ENCODE measurements around the gene PLAGL1.

The PLAGL1 gene

DNA sequence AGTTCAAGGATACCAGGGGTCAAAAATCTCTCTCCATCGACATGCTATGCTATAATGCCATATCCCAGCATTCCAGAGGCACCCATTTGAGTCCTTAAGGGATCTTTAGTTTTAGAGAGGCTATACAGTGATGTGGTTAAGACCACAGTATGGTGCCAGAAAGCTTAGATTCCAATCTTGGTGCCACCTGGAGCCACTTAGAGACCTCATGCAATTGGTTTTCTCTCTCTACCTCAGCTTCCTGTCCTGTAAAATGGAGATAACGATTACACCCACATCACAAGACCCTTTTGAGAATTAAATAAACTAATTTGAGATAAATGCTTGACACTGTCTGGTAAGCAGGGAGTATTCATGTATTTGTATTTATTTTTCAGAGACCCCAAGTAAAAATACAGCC, 39.0 kb downstream of the PLAGL1 start:
- no peak overlapping the region for H3K4me3 ChIP-seq (ENCODE audit: low read depth, low read length)
- no peak for DNase-seq (ENCODE audit: low read depth)

DNA sequence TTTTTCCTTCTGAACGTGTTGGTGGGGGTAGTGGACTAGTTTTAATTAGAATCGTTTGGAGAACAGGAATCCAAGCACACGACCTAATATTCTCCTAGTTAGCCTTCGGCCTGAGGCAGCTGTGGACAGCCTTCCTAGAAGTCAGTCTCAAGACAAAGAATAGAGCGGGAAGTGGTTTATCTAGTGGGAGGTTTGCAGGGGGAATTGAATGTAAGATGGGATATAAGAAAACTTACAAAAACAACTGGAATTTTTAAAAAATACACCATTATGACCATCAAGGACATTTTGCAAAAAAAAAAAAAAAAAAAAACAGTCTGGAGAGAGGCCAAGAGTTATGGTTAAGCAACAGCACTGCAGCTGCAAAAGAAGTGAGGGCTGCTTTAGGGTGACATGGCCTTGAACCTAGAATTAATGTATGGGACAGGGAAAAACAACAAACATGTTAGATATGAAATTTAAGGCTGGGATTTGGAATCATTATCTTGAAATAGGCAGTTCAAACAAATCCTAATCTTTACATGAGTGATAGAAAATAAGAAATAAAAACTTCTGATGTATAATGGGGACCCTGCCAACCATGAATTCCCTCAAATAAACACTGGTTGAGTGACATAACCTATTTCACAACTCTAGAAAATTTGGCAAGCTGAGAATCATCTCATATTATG, 40.2 kb downstream of the PLAGL1 start:
- H3K4me3 ChIP-seq (ENCODE audit: low read depth, low read length) = no peak overlapping the region
- no peak for DNase-seq (ENCODE audit: low read depth)

DNA sequence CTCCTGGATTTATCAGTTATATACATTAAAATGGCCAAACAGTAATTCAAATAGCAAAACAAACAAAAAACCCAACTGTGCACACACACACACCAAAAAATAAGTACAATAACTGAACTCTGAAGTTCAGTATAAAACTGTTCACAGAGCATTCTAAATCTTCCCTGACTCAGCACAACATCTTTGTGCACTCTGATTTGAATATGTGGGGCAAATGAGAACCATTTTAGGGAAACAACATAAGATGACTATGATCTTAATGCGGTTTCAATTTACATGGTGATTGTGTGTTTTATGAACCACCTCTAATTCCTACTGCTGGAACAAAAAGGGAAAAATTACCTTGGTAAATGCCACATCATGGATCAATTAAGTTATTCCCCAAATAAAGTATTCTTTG, 41.7 kb downstream of the PLAGL1 start:
- no peak overlapping the region for H3K4me3 ChIP-seq (ENCODE audit: low read depth, low read length)
- DNase-seq (ENCODE audit: low read depth) = no peak

DNA sequence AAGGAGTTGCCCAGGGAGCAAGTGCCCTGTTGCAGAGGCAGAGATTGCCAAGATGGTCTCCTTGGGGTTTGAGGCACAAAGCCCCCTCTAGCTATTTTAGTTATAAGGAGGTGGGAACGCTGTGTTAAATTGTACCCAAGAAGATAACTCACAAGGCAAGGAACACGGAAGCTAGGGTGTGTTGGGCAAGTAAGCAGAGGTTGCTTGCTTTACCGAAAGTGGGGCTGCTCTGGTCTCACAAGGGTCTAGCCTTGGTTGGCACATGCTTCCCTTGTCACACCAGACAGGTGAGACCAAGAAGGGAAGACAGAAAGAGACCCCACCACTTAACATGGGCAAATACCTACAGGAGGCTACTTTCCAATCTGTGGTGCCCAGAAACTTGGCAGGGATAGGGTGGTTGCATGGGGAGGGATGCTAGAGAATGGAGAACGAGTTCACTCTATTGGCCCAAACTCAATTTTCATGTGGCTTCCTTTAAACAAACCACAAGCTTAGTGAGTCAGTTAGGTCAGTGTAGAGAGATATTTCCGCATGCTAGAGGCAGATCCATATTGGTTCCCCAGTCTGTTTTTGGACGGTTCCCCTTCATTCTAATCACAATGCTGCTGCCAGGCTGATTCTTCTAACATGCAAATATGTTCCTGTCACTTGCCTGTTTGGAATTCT, 42.4 kb downstream of the PLAGL1 start:
- H3K4me3 ChIP-seq (ENCODE audit: low read depth, low read length) = no peak overlapping the region
- no peak for DNase-seq (ENCODE audit: low read depth)

DNA sequence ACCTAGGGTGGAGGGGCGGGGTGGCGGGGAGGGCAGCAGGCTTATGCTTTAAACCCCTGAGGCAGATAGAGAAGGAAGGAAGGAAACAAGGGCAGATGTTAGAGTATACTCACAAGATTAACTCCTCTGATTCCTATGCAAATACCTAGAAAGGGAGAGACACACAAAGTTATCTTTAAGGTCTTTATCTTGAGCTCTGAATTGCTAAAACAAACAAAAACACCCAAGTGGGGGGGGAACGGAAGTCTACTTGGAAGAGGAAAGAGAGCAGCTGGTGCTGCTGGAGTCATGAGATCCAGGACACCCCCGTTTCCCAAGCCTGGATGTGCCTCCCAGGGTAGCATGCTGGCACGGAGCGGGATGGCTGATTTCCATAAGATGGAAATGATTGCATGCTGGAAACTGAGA, 43.4 kb downstream of the PLAGL1 start:
- H3K4me3 ChIP-seq (ENCODE audit: low read depth, low read length) = no peak overlapping the region
- DNase-seq (ENCODE audit: low read depth) = no peak

DNA sequence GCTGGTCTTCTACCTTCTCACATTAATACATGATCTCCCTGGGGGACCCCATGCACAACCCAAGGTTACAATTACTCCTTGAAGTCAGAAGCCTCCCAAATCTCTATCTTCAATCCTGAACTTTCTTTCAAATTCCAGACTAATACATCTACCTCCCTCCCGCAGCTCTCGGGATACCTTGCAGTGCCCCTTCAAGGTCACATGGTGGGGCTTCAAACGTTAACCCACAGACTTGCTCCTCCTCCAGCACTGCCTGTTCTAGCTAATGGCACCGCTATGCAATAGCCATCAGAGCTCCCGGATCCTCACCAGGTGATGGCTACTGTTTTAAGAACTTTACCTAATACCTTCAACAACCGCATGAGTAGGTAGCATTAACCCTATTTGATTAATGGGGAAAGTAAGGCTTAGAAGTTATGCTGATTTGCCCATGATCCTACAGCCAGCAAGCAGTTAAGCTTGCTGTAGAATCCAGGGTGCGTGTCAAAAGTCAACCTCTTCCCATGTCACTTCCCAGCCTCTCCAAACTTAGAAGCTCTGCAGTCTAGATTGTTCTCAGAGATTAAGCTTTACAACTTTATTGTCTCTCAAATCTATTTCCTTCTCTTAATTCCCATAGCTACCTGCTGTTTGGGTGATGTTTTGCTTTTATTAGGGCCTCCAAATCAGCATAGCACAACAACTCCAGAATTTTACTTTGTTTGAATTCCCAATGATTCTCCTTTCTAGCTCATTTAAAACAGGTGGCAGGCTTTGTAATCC, 44.7 kb downstream of the PLAGL1 start:
- H3K4me3 ChIP-seq (ENCODE audit: low read depth, low read length) = no peak overlapping the region
- no peak for DNase-seq (ENCODE audit: low read depth)

DNA sequence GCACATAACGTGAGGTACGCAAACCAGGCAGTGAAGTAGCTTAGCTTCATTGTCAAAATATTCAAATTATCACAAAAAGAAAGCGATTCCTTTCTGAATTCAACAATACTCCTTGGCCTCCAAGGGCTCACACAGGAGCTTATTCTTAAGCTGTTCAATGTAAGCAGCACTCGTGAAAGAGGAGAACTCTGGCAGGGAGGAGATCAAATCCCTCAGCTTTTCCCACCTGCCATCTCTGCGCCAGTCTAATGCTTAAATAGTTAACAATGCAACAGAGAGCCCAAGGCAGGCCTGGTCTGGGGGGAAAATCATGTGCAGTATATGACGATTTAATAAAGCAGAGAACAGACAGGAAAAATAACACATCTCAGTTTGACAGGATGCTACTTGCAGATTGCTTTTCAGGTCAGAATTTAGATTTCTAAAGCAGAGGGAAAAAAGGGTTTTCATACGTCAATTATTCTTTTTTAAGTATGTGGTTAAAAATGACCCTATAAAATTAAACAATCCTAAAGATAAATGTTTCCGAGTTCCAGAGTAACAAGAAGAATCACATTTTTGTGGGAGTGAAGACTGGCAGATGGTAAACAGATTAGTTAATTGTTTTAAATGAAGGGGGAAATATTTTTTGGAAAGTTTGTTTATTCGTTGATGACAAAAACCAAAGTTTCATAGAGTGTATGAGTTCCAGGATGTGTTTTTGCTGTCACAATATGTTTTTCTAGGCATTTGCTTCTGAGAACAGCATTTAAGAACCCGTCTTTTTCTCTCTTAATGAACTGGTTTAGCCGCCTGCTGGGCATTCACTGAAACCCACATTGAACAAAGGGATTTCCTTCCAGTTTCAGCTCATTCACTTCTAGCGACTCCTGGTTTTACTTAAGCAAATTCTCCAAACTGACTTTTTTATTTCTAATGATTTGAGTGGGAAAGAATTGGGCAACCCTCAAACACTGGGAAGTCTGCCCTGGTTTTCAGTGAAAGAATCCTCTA, 45.9 kb downstream of the PLAGL1 start:
- DNase-seq (ENCODE audit: low read depth) = no peak
- H3K4me3 ChIP-seq (ENCODE audit: low read depth, low read length) = no peak overlapping the region

DNA sequence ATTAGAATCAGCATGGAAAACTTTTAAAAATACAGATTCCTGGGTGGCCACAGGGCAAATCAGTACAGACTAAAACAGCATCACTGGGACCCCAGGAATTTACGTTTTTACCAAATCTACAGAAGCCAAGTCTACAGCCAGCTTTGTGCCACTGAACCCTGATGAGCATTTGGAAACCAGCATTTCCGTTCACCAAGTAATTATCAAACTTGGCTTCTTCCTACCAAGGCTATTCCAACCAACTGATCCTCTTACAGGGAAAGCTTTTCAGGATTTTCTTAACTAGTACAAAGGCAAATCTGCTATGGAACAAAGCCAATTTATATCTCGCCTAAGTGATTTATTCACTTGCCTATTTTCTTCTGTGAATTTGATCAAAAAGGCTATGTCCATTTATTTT, 47.0 kb downstream of the PLAGL1 start:
- no peak overlapping the region for H3K4me3 ChIP-seq (ENCODE audit: low read depth, low read length)
- no peak for DNase-seq (ENCODE audit: low read depth)

DNA sequence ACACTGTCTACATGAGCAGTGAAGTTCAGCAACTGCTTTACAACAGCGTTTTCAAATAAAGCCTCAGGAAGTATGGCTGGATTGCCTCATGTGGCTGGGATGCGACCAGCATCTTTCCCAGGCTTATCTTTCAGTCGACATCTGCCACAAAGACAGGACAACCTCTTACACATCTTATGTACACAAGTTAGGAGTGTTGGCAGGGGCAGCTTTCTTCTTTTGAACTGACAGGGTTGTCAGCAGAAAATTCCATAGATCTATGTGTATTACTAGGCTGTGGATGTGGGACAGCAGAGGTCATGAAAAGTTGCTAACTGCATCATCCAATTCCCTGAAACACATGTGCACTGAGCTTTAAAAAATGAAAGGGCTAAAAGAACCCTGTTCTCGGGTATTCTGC, 48.1 kb downstream of the PLAGL1 start:
- DNase-seq (ENCODE audit: low read depth) = no peak
- H3K4me3 ChIP-seq (ENCODE audit: low read depth, low read length) = no peak overlapping the region

DNA sequence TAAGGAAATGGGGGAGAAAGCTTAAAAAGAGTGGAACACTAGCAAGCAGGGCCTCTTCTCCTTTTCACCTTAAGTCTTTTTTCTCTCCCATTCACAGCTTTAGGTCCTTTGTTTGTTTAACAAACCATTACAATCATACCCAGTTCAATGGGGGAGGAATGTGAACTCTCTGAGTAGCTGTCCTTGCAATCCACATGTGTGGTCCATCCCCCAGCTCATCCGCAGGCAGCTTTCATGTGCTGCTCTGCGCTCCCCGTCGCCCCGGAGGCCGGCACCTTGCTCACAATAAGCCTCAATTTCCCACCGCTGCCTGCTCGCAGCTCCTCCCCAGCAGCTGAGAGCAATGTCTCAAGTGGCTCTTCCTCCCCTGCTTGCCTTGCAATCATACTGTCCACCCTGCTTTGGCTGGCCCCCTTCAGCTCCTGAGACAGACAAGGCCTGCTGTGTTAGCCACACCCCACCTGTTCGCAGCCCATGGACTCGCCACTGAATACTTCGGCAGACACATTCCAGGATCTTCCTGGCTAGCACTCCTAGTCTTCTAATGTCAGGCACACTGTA, 49.1 kb downstream of the PLAGL1 start:
- H3K4me3 ChIP-seq (ENCODE audit: low read depth, low read length) = no peak overlapping the region
- no peak for DNase-seq (ENCODE audit: low read depth)

DNA sequence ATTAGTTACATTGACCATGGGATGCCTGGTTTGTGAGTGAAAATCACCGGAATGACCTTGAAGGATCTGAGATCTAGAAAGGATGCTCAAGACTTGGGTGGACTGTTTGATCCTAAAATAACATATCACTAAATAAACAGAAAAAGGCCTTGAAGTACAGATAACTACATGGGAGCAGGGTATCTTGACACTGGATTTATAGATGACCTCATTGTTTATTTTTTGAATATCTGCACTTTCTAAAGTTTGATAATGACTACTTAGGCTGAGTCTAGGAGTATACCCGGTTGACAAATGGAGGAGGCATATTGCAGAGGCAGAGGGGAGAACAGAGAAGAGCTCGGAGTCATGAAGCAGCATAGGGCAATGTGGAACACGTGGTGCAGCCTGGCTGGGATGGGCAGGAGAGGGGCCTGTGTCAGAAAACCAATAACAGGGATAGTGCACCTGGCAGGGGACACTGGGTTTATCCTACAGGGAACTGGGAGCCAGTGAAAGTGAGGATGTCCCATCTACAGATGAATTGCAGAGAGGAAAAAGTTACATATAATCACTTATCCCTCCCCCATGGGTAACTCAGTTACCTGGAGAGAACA, 50.3 kb downstream of the PLAGL1 start:
- H3K4me3 ChIP-seq (ENCODE audit: low read depth, low read length) = no peak overlapping the region
- no peak for DNase-seq (ENCODE audit: low read depth)

DNA sequence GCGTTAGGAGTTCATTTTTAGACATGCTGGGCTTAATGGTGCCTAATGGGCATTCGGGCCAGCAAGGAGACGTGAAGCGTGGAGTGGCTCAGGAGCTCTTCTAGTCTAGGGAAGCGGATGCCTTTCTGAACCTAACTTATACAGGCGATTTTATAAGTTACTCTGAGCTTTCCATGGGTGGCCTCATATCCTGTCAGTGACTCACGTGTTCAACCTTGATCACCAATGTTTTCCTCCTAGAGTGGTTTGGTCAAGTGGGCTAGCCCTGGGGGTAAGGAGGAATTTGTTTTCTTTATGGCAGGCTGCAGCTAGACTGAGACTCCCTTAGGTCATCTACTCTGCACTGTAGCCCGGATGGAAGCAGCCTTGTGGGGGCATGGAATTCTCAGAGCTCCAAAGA, 52.1 kb downstream of the PLAGL1 start:
- no peak overlapping the region for H3K4me3 ChIP-seq (ENCODE audit: low read depth, low read length)
- DNase-seq (ENCODE audit: low read depth) = no peak

DNA sequence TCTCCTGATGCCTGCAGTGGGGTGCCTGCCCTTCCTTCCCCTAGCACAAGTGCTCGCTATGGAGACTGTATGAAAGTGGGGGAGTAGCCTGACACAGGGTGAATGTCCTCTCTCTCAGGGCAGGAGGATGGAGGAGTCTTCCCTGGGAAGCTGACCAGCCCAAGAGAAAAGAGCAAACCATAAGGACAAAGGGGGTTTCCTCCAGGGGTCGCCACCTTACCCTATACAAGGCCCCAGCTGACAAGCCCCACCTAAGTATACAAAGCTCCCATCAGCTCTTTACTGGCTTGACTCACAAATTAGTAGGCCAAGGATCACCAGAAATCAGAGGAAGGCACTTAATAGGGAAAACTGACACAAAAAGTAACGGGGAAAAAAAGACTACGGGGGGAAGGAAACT, 54.1 kb downstream of the PLAGL1 start:
- no peak for DNase-seq (ENCODE audit: low read depth)
- H3K4me3 ChIP-seq (ENCODE audit: low read depth, low read length) = no peak overlapping the region

DNA sequence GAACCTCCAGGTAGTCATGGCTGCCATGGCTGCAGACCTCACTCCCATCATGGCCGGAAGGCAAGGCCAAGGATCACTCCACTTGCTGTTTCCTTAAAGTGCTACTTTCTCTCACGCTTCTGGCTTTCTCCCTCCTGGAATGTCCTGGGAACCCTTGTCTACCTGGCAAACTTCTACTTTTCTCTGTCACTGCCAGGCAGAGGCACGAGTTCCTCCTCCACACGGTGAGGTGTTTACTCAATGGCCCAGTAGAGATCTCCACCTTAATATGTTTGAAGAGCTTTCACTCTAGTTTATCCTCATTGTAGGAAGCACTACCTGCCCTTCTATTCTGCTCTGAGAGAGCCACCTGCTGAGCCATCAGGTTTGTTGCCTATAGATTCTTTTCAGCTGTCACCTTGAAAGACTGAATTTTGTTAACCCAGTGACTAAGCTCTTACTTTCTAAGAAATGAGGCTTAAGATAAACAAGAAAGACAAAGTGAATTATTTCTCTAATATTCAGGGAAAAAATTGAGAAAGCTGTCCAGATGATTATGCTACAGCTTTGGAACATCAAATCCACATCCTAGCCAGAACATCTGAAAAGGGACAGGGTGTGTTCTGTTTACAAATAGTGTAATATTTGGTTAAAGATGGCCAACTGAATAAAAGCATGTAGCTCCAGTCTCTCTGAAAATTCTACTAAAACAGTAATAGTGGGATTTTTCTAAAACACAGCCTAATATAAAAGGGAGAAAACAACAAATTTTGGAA, 54.9 kb downstream of the PLAGL1 start:
- no peak for DNase-seq (ENCODE audit: low read depth)
- no peak overlapping the region for H3K4me3 ChIP-seq (ENCODE audit: low read depth, low read length)

DNA sequence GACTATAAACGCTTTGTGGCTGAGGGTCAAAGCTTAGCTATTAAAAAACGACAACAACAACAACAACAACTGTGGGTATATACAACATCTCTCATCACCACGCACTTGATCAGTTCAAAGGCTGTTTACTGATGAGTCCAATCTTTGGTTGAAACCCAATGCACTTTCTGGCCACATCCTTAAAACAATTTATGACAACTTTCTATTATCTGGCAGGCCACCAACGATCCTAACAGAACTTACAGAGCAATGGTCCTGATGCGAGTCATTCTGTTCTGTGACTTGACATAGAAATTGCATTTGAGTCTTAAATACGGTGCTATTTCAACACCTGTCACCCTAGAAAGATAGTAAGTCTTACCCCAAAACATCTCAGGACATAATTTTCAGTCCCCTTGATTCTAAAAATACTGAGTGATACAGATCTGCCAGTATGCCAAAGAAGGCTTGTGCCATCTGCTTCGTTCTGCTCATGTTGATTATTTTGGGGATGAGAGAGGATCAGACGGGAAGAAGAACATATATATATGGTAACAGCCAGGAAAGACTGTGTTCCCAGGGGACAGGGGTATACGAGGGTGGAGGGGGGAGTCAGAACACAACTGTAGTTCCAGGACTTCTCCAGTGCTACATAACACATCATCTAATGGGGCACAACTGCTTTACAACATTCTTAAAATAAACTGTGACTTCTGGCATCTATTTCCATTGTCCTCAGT, 55.8 kb downstream of the PLAGL1 start:
- no peak for DNase-seq (ENCODE audit: low read depth)
- H3K4me3 ChIP-seq (ENCODE audit: low read depth, low read length) = no peak overlapping the region

DNA sequence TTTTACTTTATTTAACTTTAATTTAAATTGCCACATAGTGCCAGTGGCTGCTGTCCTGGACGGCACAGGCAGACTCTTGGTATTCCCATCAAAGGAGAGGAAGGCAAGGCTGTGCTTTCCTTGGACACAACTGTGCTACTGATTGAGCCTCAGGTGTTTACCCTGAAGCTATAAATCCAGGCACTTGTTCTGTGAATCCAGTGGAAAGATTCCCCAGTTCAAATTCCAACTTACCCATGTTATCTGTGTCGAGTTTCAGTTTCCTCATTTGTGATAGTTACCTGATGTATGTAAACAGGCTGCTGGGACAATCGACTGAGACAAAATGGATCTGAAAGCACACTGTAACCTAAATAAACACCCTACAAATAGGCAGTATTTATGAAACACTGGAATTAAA, 57.2 kb downstream of the PLAGL1 start:
- H3K4me3 ChIP-seq (ENCODE audit: low read depth, low read length) = no peak overlapping the region
- DNase-seq (ENCODE audit: low read depth) = no peak

DNA sequence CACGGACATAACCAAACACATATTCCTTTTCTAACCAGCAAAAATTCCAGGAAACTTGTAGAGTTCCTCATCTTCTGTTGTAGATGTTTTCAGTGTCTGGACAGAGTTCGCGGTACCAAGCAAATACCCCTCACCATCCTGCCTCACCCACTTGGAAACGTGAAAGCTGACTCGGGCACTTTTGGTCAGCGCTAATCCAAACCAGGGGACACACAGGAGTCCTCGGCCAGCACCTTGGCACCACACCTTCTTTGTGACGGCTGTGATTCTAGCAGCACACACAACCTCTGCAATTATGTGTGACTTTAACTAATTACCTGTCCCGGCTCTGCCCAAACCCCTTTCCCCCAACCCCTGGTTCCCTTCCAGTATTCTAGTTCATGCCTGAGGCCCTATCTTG, 58.1 kb downstream of the PLAGL1 start:
- no peak for DNase-seq (ENCODE audit: low read depth)
- H3K4me3 ChIP-seq (ENCODE audit: low read depth, low read length) = no peak overlapping the region

DNA sequence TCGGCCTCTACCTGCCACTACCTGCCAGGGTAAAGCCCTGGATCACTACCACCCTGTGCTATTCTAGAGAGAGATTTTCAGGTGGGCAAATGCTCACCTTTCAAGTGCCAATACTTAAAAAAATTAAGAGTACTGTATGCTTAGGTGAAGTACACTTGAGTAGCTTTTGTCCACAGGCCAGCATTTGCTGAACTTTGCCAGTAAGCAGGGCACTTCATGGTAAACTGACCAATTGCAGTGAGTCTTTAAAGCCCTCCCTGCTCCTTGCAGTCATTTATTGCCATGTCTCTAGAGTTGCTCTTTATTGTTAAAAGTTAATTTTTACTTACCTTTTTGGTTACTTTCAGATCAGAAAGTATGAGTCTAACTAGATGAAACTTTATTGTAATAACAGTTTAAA, 58.5 kb downstream of the PLAGL1 start:
- no peak for DNase-seq (ENCODE audit: low read depth)

More for the DNA sequence above, 58.5 kb downstream of the PLAGL1 start:
- H3K4me3 ChIP-seq (ENCODE audit: low read depth, low read length) = no peak overlapping the region

Measured in skeletal muscle cell (primary cell).